Osteocyte (in vitro differentiated cells): ENCODE data around the gene FDX1. TPM values are rescaled to one million over a fixed set of nuclear protein-coding genes. Genes with fewer than 3 reads are reported as not detected.

Source experiments
- DNase-seq: peaks from one replicate; pipeline ENCODE4 v3.0.0; 2021; ENCODE audit warnings: mixed read lengths; ENCODE audit not compliant: unreplicated experiment; ENCODE audit errors: extremely low spot score
- H3K27ac Mint-ChIP-seq: one replicate; pipeline ENCODE4 v1.8.0; 2021; ENCODE audit warnings: mild to moderate bottlenecking, mixed read lengths; ENCODE audit not compliant: unreplicated experiment
- H3K27me3 Mint-ChIP-seq: one replicate; pipeline ENCODE4 v1.8.0; 2021; ENCODE audit warnings: mixed read lengths; ENCODE audit not compliant: unreplicated experiment
- H3K36me3 Mint-ChIP-seq: one replicate; pipeline ENCODE4 v1.8.0; 2021; ENCODE audit warnings: mixed read lengths; ENCODE audit not compliant: unreplicated experiment
- H3K4me1 Mint-ChIP-seq: one replicate; pipeline ENCODE4 v1.8.0; 2021; ENCODE audit warnings: mixed read lengths; ENCODE audit not compliant: unreplicated experiment
- H3K4me3 Mint-ChIP-seq: one replicate; pipeline ENCODE4 v1.8.0; 2021; ENCODE audit warnings: mild to moderate bottlenecking, moderate library complexity, mixed read lengths; ENCODE audit not compliant: unreplicated experiment
- H3K9me3 Mint-ChIP-seq: one replicate; pipeline ENCODE4 v1.8.0; 2021; ENCODE audit warnings: mixed read lengths; ENCODE audit not compliant: unreplicated experiment
- CTCF ChIP-seq: fragments of 200-600 bp; sonication (generic); IDR thresholded peaks from 2 replicates; pipeline ENCODE4 v1.5.0; 2021; ENCODE audit warnings: antibody characterized with exemption, mild to moderate bottlenecking, moderate library complexity
- total RNA-seq: library from RNA; stranded (reverse); gene quantifications from 2 replicates; pipeline ENCODE4 v1.2.1, GENCODE V29; 2021

FDX1 gene
- total RNA-seq, 1 donor from 2014 or later: 6.3 TPM

- no peak overlapping the region for H3K4me3 Mint-ChIP-seq
- no peak overlapping the region for H3K27ac Mint-ChIP-seq
- peaks cover 35% of the 10 kb centered on the region for H3K27me3 Mint-ChIP-seq
- H3K9me3 Mint-ChIP-seq: peaks cover 4% of the 10 kb centered on the region
- no peaks in the 10 kb centered on the region for H3K36me3 Mint-ChIP-seq
- no peak for TF ChIP-seq CTCF
- peaks cover 3% of the 10 kb centered on the region for H3K4me1 Mint-ChIP-seq
- DNase-seq: no peak
These were observed 67.7 kb downstream of the FDX1 start for GRCh38 chr11:110497231-110497978.

GRCh38 chr11:110501428-110501827, 71.7 kb downstream of the FDX1 start:
- Mint-ChIP-seq H3K36me3 (no peaks in the 10 kb centered on the region), H3K27ac (no peak overlapping the region), H3K27me3 (peaks cover 38% of the 10 kb centered on the region), H3K4me1 (no peaks in the 10 kb centered on the region), H3K4me3 (no peak overlapping the region), H3K9me3 (peaks cover 4% of the 10 kb centered on the region)
- TF ChIP-seq CTCF: no peak
- DNase-seq: no peak

- peaks cover 9% of the 10 kb centered on the region for H3K27me3 Mint-ChIP-seq
- H3K36me3 Mint-ChIP-seq: no peaks in the 10 kb centered on the region
- peaks cover 4% of the 10 kb centered on the region for H3K9me3 Mint-ChIP-seq
- TF ChIP-seq CTCF: no peak
- no peak overlapping the region for H3K27ac Mint-ChIP-seq
- no peak for DNase-seq
- H3K4me1 Mint-ChIP-seq: peaks cover 8% of the 10 kb centered on the region
- H3K4me3 Mint-ChIP-seq: no peak overlapping the region
These were observed 76.0 kb downstream of the FDX1 start for GRCh38 chr11:110505528-110506284.

GRCh38 chr11:110507328-110507727, 77.6 kb downstream of the FDX1 start:
- TF ChIP-seq CTCF: no peak
- no peak for DNase-seq
- H3K9me3 Mint-ChIP-seq: no peaks in the 10 kb centered on the region
- no peak overlapping the region for H3K4me3 Mint-ChIP-seq
- H3K36me3 Mint-ChIP-seq: no peaks in the 10 kb centered on the region
- H3K27ac Mint-ChIP-seq: no peak overlapping the region
- H3K4me1 Mint-ChIP-seq: peaks cover 8% of the 10 kb centered on the region
- peaks cover 5% of the 10 kb centered on the region for H3K27me3 Mint-ChIP-seq

- H3K9me3 Mint-ChIP-seq: no peaks in the 10 kb centered on the region
- no peaks in the 10 kb centered on the region for H3K36me3 Mint-ChIP-seq
- H3K4me1 Mint-ChIP-seq: peaks cover 8% of the 10 kb centered on the region
- DNase-seq: no peak
- no peak overlapping the region for H3K27ac Mint-ChIP-seq
- H3K4me3 Mint-ChIP-seq: no peak overlapping the region
- peaks cover 6% of the 10 kb centered on the region for H3K27me3 Mint-ChIP-seq
- no peak for TF ChIP-seq CTCF
These were observed 79.0 kb downstream of the FDX1 start for GRCh38 chr11:110508786-110509185.
